Medulla oblongata (tissue), 1 donor: ENCODE results near the gene NIF3L1.
"Not testable (repeated sequence)": the region's sequence is repeated elsewhere in the genome, so short reads cannot be mapped to it uniquely, and the experiment has no call there.

ENCODE experiments used
- DNase-seq: peaks from one replicate; pipeline ENCODE4 v3.0.0-alpha.2; 2015; ENCODE audit errors: extremely low spot score

The NIF3L1 gene

DNA sequence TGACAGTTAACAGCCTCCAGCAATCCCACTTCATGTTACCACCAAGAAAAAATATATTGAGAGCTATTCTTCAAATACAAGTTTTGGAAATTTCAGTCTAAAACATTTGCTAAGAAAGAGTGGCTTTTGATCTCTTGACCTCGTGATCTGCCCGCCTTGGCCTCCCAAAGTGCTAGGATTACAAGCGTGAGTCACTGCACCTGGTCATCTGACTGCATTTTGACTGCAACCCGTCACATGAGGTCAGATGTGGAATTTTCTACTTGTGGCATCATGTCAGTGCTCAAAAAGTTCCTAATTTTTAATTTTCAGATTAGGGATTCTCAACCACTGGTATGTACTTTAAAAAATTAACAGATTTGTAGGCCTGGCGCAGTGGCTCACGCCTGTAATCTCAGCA is 15.6 kb upstream of the NIF3L1 start:
- DNase-seq, result no peak

DNA sequence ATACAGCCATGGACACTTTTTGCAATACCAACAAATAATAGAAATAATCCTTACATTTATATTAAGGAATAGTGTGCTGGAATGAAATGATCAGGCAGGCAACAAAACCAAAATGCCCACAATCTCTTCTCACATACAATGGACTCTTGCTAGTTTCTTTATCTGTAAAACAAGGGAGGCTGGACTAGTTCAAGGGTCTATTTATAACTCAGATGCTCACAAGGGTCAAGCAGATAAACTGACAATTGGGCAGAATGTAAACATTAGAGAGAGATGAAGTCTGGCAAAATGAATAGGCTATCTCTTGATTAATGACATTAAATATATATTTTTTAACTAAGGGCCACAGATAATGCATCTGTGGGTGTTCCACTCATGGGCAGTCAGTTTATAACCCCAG is 11.7 kb upstream of the NIF3L1 start:
- no peak for DNase-seq

DNA sequence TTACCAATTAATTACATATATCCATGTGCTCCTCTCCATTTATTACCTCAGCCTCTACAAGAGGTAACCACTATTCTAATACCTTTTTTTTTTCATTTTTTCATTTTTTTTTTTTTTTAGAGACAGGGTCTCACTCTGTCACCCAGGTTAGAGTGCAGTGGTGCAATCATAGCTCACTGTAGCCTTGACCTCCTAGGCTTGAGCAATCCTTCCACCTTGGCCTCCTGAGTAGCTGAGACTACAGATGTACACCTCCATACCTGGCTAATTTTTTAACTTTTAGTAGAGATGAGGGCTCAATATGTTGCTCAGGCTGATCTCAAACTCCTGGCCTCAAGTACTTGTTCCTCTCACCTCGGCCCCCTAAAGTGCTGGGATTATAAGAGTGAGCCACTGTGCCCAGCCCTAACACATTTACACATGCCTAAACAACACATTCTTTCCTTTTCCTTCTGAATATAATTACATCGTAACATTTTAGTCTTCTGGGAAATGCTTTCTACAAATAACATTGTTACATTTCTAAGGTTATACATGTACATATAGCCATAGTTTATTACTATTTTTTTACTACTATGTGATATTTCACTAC is 10.8 kb upstream of the NIF3L1 start:
- DNase-seq, result no peak

DNA sequence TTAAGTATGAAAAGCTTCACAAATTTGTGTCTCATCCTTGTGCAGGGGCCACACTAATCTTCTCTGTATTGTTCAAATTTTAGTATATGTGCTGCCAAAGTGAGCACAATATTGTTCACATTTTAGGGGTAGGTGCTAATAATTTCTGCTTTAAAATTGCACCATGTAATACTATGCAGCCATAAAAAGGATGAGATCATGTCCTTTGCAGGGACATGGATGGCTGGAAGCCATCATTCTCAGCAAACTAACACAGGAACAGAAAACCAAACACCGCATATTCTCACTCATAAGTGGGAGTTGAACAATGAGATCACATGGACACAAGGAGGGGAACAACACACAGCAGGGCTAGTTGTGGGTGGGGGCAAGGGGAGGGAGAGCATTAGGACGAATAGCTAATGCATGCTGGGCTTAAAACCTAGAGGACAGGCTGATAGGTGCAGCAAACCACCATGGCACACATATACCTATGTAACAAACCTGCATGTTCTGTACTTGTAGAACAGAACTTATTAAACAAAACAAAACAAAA is 7.4 kb upstream of the NIF3L1 start:
- DNase-seq, result not testable (repeated sequence)

DNA sequence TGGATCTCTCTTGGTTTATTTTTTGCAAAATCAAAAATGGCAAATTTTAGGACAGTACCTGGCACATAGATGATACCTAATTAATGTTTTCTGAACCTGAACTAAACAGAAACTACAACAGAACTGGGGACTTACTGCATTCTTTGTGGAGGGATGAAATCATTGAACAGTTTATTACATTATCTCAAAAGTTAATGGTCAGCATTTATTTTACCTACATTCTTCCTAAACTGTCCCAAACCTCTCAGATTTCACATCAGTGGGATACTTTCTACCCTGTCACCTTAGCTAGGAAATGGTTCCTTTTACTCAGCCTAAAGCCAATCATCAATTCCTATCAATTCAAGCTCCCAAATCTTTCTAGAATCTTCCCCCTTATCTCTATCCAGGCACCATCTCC is 10.3 kb downstream of the NIF3L1 start:
- no peak for DNase-seq

DNA sequence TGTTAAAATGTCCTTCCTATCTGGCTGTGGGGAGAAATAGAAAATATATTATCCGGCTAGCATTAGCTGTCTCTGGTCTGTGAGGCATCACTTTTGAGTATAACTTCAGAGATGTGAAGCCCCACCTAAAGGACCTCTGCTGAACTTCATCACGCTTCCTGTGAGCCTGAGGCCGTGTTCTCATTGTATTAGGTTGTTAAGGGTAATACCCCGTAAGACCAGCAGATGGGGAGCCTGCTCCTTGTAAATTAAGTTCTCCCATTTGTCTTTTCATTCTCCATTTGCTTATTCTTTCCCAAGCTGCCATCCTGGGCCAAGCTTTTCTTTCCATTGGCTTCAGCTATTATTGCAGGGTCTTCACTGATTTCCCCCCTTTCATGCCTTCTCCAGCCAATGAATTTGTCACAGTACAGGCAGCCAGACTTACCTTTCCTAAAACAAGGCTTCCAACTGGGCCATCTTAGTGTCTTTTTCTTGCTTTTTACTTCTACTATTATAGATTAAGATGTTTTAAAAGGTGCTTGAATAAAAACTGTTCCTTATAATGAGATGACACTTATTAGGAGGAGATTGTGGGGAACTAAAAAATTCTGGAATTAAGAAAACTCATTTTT is 12.4 kb downstream of the NIF3L1 start:
- DNase-seq, result peak; percentile 85

DNA sequence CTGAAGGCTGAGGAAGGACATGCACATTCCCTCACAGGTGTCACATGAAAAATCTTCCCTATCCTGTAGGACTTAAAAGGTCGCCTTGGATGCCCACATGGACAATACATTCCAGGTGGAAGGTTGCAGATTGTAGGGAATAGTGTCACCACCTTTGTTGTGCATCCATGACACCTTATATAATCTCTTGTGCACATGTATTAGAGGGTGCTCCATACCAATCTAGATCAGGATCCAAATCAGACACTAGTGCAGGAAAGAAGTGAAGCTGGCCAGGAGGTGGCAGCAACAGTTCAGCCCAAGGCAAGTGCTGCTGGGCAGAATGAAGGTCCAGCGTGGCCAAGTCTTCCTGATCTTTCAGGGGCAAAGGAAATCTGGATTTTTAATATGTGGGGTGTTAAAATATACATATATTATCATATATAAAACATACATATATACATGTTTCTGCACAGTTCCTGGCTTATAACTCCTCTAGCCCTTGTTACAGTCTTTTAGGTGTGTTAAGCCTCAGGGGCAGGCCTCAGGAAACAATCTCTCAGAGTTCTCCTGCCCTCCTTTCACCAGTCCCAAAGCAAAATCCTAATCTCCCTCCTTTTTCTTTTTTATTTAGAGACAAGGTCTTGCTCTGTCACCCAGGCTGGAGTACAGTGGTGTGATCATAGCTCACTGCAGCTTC is 16.6 kb downstream of the NIF3L1 start:
- peak; percentile 84 for DNase-seq

DNA sequence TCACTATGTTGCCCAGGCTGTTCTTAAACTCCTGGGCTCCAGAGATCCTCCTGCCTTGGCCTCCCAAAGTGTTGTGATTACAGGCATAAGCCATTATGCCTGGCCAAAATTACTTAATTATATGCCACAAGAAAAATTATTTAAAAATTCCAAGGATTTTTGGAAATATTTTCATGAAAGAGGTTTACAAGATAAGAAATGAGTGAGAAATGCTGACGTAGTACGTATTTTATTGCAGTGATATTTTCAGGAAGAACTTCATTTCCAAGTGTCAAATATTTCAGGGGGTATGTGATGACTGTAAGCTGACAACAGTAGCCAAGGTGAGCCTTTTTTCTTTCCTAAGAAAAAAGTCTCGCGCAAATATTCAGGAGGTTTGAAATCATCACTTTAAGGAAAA is 20.8 kb downstream of the NIF3L1 start:
- DNase-seq, result no peak

DNA sequence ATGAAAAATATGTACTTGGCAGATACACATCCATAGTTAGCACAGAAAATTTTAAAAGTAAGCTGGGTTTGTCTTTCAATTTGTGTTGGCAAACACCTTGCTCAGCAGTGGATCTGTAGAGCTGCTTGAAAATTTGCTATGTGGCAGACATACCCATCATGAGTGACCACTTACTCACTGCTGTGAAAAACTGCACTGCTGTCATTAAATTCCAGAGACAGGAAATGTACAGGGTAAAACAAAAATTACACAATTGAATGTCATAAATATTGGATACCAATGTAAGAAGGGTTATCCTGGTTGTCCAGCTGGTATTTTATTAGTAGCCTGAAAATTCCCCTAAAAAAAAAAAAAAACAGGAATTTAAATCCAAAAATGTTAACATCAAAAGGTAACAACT is 24.5 kb downstream of the NIF3L1 start:
- DNase-seq, result no peak

DNA sequence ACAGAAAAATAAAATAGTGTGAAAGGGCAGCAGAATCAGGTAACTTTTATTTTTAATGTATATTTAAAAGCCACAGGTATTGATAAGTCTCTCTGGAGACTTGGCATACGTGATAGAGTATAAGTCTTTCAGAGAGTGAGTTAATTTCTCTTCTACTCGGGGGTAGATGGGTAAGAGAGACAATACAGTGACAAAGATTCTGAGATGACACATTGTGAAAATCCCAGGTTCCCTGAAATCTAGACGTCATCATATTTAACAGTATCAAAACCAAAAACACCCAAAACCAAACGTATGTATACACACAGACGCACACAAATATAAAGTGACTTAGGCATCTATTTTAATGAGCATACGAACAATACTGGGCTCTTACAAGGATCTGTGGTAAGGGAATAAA is 33.3 kb downstream of the NIF3L1 start:
- DNase-seq, result no peak

DNA sequence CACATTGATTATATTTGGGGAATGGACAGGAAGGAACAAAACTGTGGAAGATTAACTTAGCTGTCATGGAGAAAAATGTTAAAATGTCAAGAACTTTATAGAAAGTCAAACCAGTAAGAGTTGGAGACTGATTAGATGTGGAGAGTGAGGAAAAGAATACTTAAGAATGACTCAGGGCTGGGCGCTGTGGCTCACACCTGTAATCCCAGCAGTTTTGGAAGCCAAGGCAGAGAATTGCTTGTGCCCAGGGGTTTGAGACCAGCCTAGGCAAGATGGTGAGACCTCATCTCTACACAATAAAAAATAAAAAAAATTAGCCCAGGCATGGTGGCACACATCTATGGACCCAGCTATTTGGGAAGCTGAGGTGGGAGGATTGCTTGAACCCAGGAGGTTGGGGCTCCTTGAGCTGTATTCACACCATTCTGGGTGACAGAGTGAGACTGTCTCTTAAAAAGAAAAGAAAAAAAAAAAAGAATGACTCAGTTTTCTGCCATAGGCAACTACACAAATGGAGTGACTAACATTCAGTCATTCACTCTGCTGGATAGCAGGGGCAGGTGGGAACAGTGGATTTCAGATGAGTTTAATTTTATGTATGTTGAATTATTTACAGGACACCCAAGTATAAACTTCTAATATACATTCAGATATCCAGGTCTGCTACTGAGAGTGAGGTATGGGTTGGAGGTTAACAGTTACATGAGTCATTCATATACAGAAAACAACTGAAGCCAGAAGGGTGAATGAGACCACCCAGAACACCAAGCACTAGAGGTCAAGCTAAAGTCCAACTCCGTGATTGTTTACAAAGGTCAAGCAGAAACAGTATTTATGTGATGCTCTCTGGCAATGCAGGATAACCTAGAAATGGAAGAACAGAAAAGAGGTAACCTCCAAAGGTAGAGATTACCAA is 40.4 kb downstream of the NIF3L1 start:
- DNase-seq, result no peak

DNA sequence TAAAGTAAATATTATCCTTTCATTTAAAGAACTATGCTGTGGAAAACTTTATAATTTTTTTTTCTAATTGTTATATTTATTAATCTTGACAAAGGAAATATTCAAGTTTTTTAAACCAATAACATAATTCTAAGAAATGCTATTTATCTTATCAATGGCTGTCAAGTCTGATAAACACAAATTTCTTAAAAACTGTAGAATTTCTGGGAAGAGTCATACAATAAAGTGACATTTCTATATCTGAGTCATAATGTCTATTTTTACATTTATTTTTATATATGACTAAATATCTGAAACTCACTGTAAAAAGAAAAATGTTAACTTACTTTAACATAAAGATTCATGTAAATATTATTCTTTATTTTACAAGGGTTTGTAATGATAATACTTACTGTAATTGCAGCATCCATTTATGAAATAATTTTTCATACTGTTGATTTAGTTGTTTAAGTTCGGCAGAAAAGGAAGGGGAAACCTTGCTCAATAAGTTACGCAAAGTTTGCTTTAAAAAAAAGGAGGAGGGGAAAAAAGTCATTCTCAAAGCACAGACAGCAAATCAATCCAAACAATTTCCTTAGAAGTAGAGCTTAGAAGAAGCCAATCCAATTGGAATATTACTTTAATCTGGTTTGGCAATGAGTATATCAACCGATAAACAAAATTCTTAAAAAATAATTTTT is 41.9 kb downstream of the NIF3L1 start:
- DNase-seq, result no peak

DNA sequence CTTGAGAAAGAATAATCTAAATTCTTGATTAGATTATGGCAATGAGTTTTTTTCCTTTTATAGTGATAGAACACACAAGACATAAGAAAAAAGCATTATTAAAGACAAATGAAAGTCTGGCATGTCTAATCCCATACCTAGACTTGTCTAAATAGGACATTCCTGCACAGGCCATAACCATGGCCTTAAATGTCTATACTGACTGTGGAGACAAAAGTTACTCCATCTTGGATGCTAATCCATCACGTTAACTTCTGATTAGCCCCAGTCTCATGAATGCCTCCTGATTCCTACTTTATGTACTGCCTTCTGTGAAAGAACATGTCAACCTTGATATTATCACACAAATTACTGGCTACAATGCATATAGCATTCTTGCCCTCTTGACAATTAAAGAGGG is 50.7 kb downstream of the NIF3L1 start:
- no peak for DNase-seq

DNA sequence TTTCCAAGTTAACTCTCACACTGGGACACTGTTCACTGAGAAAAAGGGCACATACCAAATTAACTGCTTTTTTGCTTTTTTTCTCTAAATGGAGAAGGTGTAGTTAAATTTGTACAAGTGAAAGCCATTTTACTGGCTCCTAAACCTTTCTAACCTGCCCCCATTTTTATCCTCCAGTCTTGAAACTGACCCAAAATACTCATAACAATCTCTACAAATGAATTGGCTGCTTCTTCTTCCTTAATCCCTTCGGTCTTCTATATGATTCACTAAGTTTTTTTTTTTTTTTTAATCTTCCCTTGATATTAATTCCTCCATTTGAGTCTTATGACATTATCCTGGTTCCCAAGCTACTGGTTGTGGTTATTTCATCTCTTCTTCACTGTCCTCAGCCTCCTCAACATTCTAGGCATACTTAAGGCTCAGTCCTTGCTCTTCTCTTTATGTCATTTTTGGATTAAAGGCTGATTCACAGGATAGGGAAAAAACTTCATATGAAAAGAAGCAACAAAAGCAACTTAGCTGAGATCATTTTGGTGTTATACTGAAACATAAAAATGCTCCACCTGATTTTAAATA is 54.4 kb downstream of the NIF3L1 start:
- no peak for DNase-seq

DNA sequence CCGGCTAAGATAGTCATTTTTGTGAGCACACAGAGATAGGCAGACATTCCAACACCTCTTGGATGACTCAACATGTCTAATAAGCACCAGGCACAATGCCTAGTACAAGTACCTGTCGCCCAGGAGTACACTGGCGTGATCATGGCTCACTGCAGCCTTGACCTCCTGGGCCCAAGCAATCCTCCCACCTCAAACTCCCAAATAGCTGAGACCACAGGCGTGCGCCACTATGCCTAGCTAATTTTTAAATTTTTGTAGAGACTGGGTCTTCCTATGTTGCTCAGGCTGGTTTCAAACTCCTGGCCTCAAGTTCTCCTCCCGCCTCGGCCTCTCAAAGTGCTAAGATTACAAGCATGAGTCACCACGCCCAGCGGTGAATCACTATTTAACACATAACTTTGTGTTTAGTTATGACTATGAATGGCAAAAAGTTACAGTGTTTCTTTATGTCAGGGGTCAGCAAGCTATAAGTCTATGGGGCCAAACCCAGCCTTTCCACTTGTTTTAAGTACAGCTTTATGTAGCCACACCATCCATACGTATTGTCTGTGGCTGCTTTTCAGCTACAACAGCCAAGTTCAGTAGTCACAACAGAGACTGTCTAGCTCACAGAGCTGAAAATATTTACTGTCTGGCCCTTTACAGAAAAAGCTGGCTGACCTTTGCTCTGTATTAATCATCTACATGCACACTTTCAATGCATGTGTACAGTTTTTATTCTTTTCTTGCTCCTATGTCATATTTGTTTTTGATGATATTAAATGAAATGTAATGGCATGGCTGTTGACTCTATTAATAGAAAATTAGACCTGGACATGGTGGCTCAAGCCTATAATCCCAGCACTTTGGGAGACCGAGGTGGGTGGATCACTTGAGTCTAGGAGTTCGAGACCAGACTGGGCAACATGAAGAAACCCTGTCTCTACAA is 55.6 kb downstream of the NIF3L1 start:
- DNase-seq, result no peak

DNA sequence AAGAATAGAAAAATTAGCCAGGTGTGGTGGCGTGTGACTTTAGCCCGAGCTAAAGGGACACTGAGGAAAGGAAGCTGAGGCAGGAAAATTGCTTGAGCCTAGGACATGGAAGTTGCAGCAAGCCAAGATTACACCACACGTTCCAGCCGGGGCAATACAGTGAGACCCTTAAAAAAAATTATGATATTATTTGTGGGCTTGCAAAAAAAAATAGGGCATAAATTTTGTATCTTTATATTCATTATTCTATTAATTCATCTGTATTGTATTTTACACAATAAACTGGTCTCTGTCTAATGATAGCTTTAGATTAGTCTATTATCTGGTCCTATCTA is 56.2 kb downstream of the NIF3L1 start:
- no peak for DNase-seq

DNA sequence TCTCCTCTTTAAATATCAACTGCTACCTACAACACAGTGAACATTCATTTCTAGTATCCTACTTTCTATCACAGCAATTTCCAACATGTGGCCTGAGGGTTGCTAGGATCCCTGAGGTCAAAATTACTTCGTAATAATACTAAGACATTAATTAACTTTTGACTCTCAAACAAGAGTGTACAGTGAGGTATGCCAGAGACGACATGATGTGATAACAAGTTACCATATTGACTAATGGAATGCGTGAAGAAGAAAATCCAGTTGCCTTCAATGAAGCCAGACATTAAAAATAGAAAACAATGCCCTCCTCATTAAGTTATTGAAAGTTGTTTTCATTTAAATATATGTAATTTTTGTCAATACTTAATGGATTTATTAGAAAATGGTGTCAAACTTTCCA is 61.2 kb downstream of the NIF3L1 start:
- DNase-seq, result no peak
